Omental fat pad (tissue), 4 donors: ENCODE measurements around the gene TTYH1. TPM values are rescaled to one million over a fixed set of nuclear protein-coding genes. Genes with fewer than 3 reads are reported as not detected.
A peak's percentile ranks its signal among the peaks of the same experiment; 100 is the strongest.

Experiments
- ATAC-seq: fragments of 150-250 bp; one replicate; pipeline ENCODE4 v1.9.1; 2016; ENCODE audit warnings: mild to moderate bottlenecking, moderate library complexity; ENCODE audit not compliant: low FRiP score
- DNase-seq: peaks from one replicate; pipeline ENCODE4 v3.0.0-alpha.2; 2019; ENCODE audit warnings: low spot score
- CTCF ChIP-seq, 3 donors: fragments of 450-650 bp; IDR thresholded peaks; one replicate each; pipeline ENCODE4 v1.5.1; 2016 to 2017; ENCODE audit warnings: antibody characterized with exemption in 3 of 3, mild to moderate bottlenecking in 3 of 3, moderate library complexity in 2 of 3
- total RNA-seq, 4 donors: library from RNA; depleted of rRNA; stranded (reverse); fragments of >200 nt; gene quantifications; one replicate each; pipeline ENCODE4 v1.1.0, GENCODE V29; 2016

The TTYH1 gene
- total RNA-seq, 4 donors from 2014 or later: 0.28 to 0.84 TPM; not detected in 2

- ATAC-seq (no peak), DNase-seq (no peak)
- TF ChIP-seq CTCF (IDR thresholded peaks at IDR 0.05): no peak
These were observed 25.7 kb upstream of the TTYH1 start for GRCh38 chr19:54389553-54389952.

GRCh38 chr19:54390942-54391577 lies 24.2 kb upstream of the TTYH1 start:
- no peak for TF ChIP-seq CTCF (IDR thresholded peaks at IDR 0.05)
- DNase-seq (no peak), ATAC-seq (no peak)

- no peak for TF ChIP-seq CTCF (IDR thresholded peaks at IDR 0.05)
- no peak for ATAC-seq
- DNase-seq: no peak
These were observed 23.6 kb upstream of the TTYH1 start for GRCh38 chr19:54391589-54392061.

GRCh38 chr19:54392105-54392504 lies 23.2 kb upstream of the TTYH1 start:
- no peak for ATAC-seq
- DNase-seq: no peak
- no peak for TF ChIP-seq CTCF (IDR thresholded peaks at IDR 0.05)

- DNase-seq: no peak
- peak; percentile 23 for ATAC-seq
- TF ChIP-seq CTCF (IDR thresholded peaks at IDR 0.05): no peak
These were observed 21.9 kb upstream of the TTYH1 start for GRCh38 chr19:54393381-54393780.

GRCh38 chr19:54395685-54396084 lies 19.6 kb upstream of the TTYH1 start:
- ATAC-seq (no peak), DNase-seq (no peak)
- TF ChIP-seq CTCF (IDR thresholded peaks at IDR 0.05): no peak

GRCh38 chr19:54399189-54399588 lies 16.1 kb upstream of the TTYH1 start:
- no peak for ATAC-seq
- no peak for TF ChIP-seq CTCF (IDR thresholded peaks at IDR 0.05)
- DNase-seq: no peak
